K562 (cell line): ENCODE results near the gene TPRG1L. TPM values are rescaled to one million over a fixed set of nuclear protein-coding genes. Genes with fewer than 3 reads are reported as not detected.

Experiments
- ATAC-seq: fragments of 200-7000 bp; cut with Tn5 transposase; 3 replicates; pipeline ENCODE4 v1.9.1; 2020; ENCODE audit warnings: moderate library complexity
- BruUV-seq: library from RNA; stranded (reverse); fragments of 400-500 nt; replicated peaks from 2 replicates; lab custom pipeline; 2021; lab: Mats Ljungman, UMichigan
- CTCF ChIA-PET: fragments of 300-600 bp; formaldehyde crosslinking; extraction: SDS; loops from one replicate; lab custom pipeline; 2021; ENCODE audit warnings: low intra/inter-chr PET ratio; lab: Yijun Ruan, JAX
- POLR2A ChIA-PET: fragments of 300-600, 350-650 bp; sonication (Branson Sonifier 250); formaldehyde crosslinking; extraction: SDS; loops from one replicate; lab custom pipeline; 2021; ENCODE audit warnings: antibody characterized with exemption, inconsistent platforms; lab: Yijun Ruan, JAX
- DNase-seq, 4 experiments: peaks; one replicate each; pipeline versions ENCODE4 v3.0.0 to v3.0.0-alpha.2; 2011 to 2018; ENCODE audit warnings: low spot score in 3 of 4, mixed read lengths in 3 of 4; ENCODE audit errors: extremely low read depth in 1 of 4
- FAIRE-seq: peaks from 2 replicates; lab custom pipeline; 2011; peaks lifted over from hg19 to GRCh38; lab: Jason Lieb, UNC
- H2AFZ ChIP-seq: 2 replicates; pipeline ENCODE4 v1.6.0; 2011; ENCODE audit warnings: low read depth, low read length, control low read depth, inconsistent platforms
- H3K27ac ChIP-seq: fragments of 200-600 bp; 3 replicates; pipeline ENCODE4 v1.8.0; 2011; ENCODE audit warnings: low read depth, mild to moderate bottlenecking, control low read depth, inconsistent platforms, low read length, moderate library complexity, mixed read lengths; ENCODE audit errors: extremely low read depth
- H3K27me3 ChIP-seq, 2 experiments: fragments of 300-600 bp in 1 of 2; 2 replicates in 1 of 2; 3 replicates in 1 of 2; pipeline versions ENCODE4 v1.6.0 to v1.8.0; 2011; ENCODE audit warnings: inconsistent platforms in 2 of 2, low read length in 2 of 2, mild to moderate bottlenecking in 1 of 2, mixed read lengths in 1 of 2, moderate library complexity in 1 of 2; ENCODE audit not compliant: control insufficient read depth in 2 of 2, insufficient read depth in 2 of 2
- H3K36me3 ChIP-seq: fragments of 300-600 bp; 3 replicates; pipeline ENCODE4 v1.8.0; 2011; ENCODE audit warnings: mild to moderate bottlenecking, low read length, inconsistent platforms; ENCODE audit not compliant: control insufficient read depth, insufficient read depth
- H3K4me1 ChIP-seq, 2 experiments: fragments of 200-600 bp in 1 of 2; replicated peaks in 1 of 2; 2 replicates in 1 of 2; 3 replicates in 1 of 2; pipeline versions ENCODE4 v1.5.1 to v1.8.0; 2011; ENCODE audit warnings: inconsistent platforms in 2 of 2, low read length in 2 of 2, mild to moderate bottlenecking in 1 of 2, mixed read lengths in 1 of 2, moderate library complexity in 1 of 2; ENCODE audit not compliant: control insufficient read depth in 2 of 2, insufficient read depth in 2 of 2
- H3K4me2 ChIP-seq: 2 replicates; pipeline ENCODE4 v1.6.1; 2011; ENCODE audit warnings: low read length, control low read depth, inconsistent platforms, mixed read lengths; ENCODE audit not compliant: insufficient read depth
- H3K4me3 ChIP-seq: fragments of 200-600 bp; sonication (generic), shearing (Covaris generic); 2 replicates; pipeline ENCODE4 v1.5.1; 2016; ENCODE audit warnings: control low read depth, inconsistent platforms
- H3K79me2 ChIP-seq: fragments of 200-600 bp; 3 replicates; pipeline ENCODE4 v1.8.0; 2011; ENCODE audit warnings: low read length, inconsistent platforms; ENCODE audit not compliant: control insufficient read depth, insufficient read depth
- H3K9ac ChIP-seq, 2 experiments: 2 replicates each; pipeline versions ENCODE4 v1.6.0 to v1.6.1; 2011; ENCODE audit warnings: low read depth in 2 of 2, low read length in 2 of 2, control low read depth in 1 of 2, inconsistent platforms in 1 of 2, mild to moderate bottlenecking in 1 of 2, mixed read lengths in 1 of 2; ENCODE audit not compliant: insufficient read depth in 1 of 2
- H3K9me1 ChIP-seq: one replicate; pipeline ENCODE4 v1.6.0; 2011; ENCODE audit warnings: inconsistent platforms, mild to moderate bottlenecking, low read length, moderate library complexity; ENCODE audit not compliant: control insufficient read depth, insufficient read depth
- H3K9me3 ChIP-seq: replicated peaks from 2 replicates; pipeline ENCODE4 v1.5.1; 2011; ENCODE audit warnings: low read depth, low read length, inconsistent platforms; ENCODE audit not compliant: control insufficient read depth, insufficient read depth
- H4K20me1 ChIP-seq: replicated peaks from 2 replicates; pipeline ENCODE4 v1.6.1; 2011; ENCODE audit warnings: low read length, inconsistent platforms, mixed read lengths; ENCODE audit not compliant: control insufficient read depth, insufficient read depth
- BHLHE40 ChIP-seq: IDR thresholded peaks from 2 replicates; pipeline ENCODE4 v1.6.1; 2011; ENCODE audit warnings: low read length, improper control_type of control experiment
- CHD4 ChIP-seq: fragments of 200-600 bp; sonication (generic); IDR thresholded peaks from 3 replicates; pipeline ENCODE4 v1.6.1; 2012; ENCODE audit warnings: low read depth, mild to moderate bottlenecking, mixed read lengths, low read length, inconsistent platforms; ENCODE audit not compliant: insufficient read depth, insufficient replicate concordance, poor library complexity, severe bottlenecking
- KDM1A ChIP-seq, 2 experiments: fragments of 450-650 bp; IDR thresholded peaks; 2 replicates each; pipeline ENCODE4 v1.6.1; 2016; ENCODE audit warnings: mild to moderate bottlenecking in 2 of 2
- L3MBTL2 ChIP-seq: fragments of 450-650 bp; IDR thresholded peaks from 2 replicates; pipeline ENCODE4 v1.6.1; 2016; ENCODE audit warnings: mild to moderate bottlenecking, moderate library complexity
- LCOR ChIP-seq: sonication (generic); formaldehyde crosslinking; IDR thresholded peaks from 2 replicates; pipeline ENCODE4 v1.8.0; 2022; ENCODE audit warnings: mild to moderate bottlenecking, missing genetic modification reagents
- NFRKB ChIP-seq: fragments of 450-650 bp; IDR thresholded peaks from 2 replicates; pipeline ENCODE4 v1.6.1; 2016; ENCODE audit warnings: low read depth
- PHF21A ChIP-seq: fragments of 450-650 bp; IDR thresholded peaks from 2 replicates; pipeline ENCODE4 v1.6.1; 2017; ENCODE audit warnings: low read depth, borderline replicate concordance
- TBP ChIP-seq: optimal IDR thresholded peaks from 2 replicates; pipeline ENCODE3; 2011; ENCODE audit warnings: low read depth, low read length, improper control_type of control experiment
- THRA ChIP-seq: fragments of 450-650 bp; IDR thresholded peaks from 2 replicates; pipeline ENCODE4 v1.6.1; 2017; ENCODE audit warnings: mild to moderate bottlenecking, moderate library complexity
- WGBS: fragments of 100-300 bp; shearing (Covaris generic); methylation state at CpG from one replicate; pipeline ENCODE4 v1.1.6; 2016; ENCODE audit warnings: low coverage, mixed read lengths; ENCODE audit not compliant: insufficient coverage; ENCODE audit errors: missing lambda C conversion rate; 5-methylcytosine and 5-hydroxymethylcytosine counted together
- in situ Hi-C: fragments of 300-500 bp; cut with MboI; formaldehyde crosslinking; loops from 4 replicates; pipeline ENCODE4 v1.15.0; 2018; ENCODE audit warnings: inconsistent platforms, mixed read lengths
- intact Hi-C: fragments of 100-400 bp; cut with micrococcal nuclease; formaldehyde crosslinking; loops from 2 replicates; pipeline ENCODE4 v1.14.2; 2022
- polyA plus RNA-seq, 8 experiments: library from polyadenylated mRNA; depleted of rRNA in 4 of 8; stranded (reverse) in 5 of 8; unstranded in 3 of 8; fragments of >200 nt; fragmentation: Nextera tagmentation in 2 of 8; fragmentation: Illumina TruSeq in 1 of 8; extraction: Ambion mirVana in 2 of 8; extraction: Trizol in 1 of 8; gene quantifications; 2 replicates each; pipeline versions ENCODE4 v1.2.1 to v1.2.3, GENCODE V29; 2011 to 2014; ENCODE audit warnings: inconsistent platforms in 1 of 8, missing spikeins in 1 of 8
- total RNA-seq, 7 experiments: library from RNA; depleted of rRNA in 6 of 7; stranded (reverse); fragments of >200 nt in 6 of 7; fragmentation: Illumina TruSeq in 2 of 7; extraction: Trizol in 2 of 7; gene quantifications; 2 replicates each; pipeline versions ENCODE4 v1.2.1 to v1.2.3, GENCODE V29; 2011 to 2021; ENCODE audit warnings: low replicate concordance in 1 of 7
- TF ChIP-seq, protein P1 (sequence below): IDR thresholded peaks from 2 replicates; pipeline ENCODE4 v1.6.1; 2011; ENCODE audit not compliant: insufficient read length; ENCODE audit errors: extremely low read depth
- TF ChIP-seq, protein P2 (sequence below): sonication (generic); formaldehyde crosslinking; IDR thresholded peaks from 2 replicates; pipeline ENCODE4 v1.9.0; 2022; ENCODE audit warnings: mild to moderate bottlenecking, missing genetic modification reagents
- TF ChIP-seq, protein P3 (sequence below), 2 experiments: IDR thresholded peaks; 2 replicates each; pipeline ENCODE4 v1.6.1; 2011; ENCODE audit warnings: borderline replicate concordance in 1 of 2, control low read depth in 1 of 2, low read depth in 1 of 2, low read length in 1 of 2, mild to moderate bottlenecking in 1 of 2, mixed read lengths in 1 of 2, moderate library complexity in 1 of 2; ENCODE audit not compliant: insufficient read depth in 1 of 2, insufficient read length in 1 of 2, poor library complexity in 1 of 2, severe bottlenecking in 1 of 2; ENCODE audit errors: extremely low read depth in 1 of 2

The TPRG1L gene
- total and polyA plus RNA-seq, 9 of the 15 experiments (the other 6 are each of a cell fraction or from before 2014, with no cell fraction given), result 1.6 to 11.0 (median 6.2) TPM

- BruUV-seq, result no TSS peak
- intact Hi-C loops (no loop called here), in situ Hi-C loops (no loop called here)
- ChIA-PET POLR2A (interaction anchor here (0.6 kb wide), 2 partner anchors 249 to 1360 kb away, joined by 3 read pairs; no protein-coding TSS in a partner anchor), CTCF (no interaction called here)
- no peaks in the 10 kb centered on the region for H3K79me2 ChIP-seq
- DNase-seq (peak in 2 of 4 experiments; percentile 44 to 50), ATAC-seq (peak; percentile 12; the same call in 1 of the 3 replicates), FAIRE-seq (no peak)
- H3K4me3 ChIP-seq, result no peak overlapping the region
- H2AFZ ChIP-seq, result peak overlapping the region; percentile 43
- no peaks in the 10 kb centered on the region for H3K9me3 ChIP-seq
- H3K4me2 ChIP-seq, result no peak overlapping the region
- H3K9ac ChIP-seq, result peak overlapping the region in 1 of 2 experiments; percentile 28; a peak in 2 of 4 replicates
- H3K4me1 ChIP-seq, result peaks cover 0 to 58% of the 10 kb centered on the region in 2 experiments; a peak in 2 of 5 replicates
- no peak overlapping the region for H3K27ac ChIP-seq
- no peaks in the 10 kb centered on the region for H3K36me3 ChIP-seq
- WGBS, result 12% methylated on average over 25 of the region's 26 CpGs
- H3K9me1 ChIP-seq, result no peaks in the 10 kb centered on the region
- peaks cover 32 to 83% of the 10 kb centered on the region in 2 experiments; a peak in 4 of 5 replicates for H3K27me3 ChIP-seq
- H4K20me1 ChIP-seq, result peaks cover 21% of the 10 kb centered on the region
- TF ChIP-seq BHLHE40 (peak; percentile 57), TBP (no peak), NFRKB (no peak), PHF21A (no peak), CHD4 (no peak), L3MBTL2 (peak; percentile 63), KDM1A (IDR thresholded peaks at IDR 0.05) (no peak), THRA (no peak), LCOR (CRISPR knock-in tag) (no peak)
- TF ChIP-seq, protein P1, sequence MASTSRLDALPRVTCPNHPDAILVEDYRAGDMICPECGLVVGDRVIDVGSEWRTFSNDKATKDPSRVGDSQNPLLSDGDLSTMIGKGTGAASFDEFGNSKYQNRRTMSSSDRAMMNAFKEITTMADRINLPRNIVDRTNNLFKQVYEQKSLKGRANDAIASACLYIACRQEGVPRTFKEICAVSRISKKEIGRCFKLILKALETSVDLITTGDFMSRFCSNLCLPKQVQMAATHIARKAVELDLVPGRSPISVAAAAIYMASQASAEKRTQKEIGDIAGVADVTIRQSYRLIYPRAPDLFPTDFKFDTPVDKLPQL, result no peak
- TF ChIP-seq, protein P2, sequence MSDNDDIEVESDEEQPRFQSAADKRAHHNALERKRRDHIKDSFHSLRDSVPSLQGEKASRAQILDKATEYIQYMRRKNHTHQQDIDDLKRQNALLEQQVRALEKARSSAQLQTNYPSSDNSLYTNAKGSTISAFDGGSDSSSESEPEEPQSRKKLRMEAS, result peak; percentile 21; the same call in 1 of the 2 replicates
- TF ChIP-seq, protein P3, sequence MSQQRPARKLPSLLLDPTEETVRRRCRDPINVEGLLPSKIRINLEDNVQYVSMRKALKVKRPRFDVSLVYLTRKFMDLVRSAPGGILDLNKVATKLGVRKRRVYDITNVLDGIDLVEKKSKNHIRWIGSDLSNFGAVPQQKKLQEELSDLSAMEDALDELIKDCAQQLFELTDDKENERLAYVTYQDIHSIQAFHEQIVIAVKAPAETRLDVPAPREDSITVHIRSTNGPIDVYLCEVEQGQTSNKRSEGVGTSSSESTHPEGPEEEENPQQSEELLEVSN (IDR thresholded peaks at IDR 0.05; ENCODE audit: borderline replicate concordance in 1 of 2, extremely low read depth in 1 of 2, insufficient read depth in 1 of 2, insufficient read length in 1 of 2, low read depth in 1 of 2, low read length in 1 of 2, poor library complexity in 1 of 2, severe bottlenecking in 1 of 2), result peak; percentile 28 to 80
Measured at GRCh38 chr1:3598051-3598491, 26.7 kb upstream of the TPRG1L start.
